NCI-H510A (cell line): ENCODE data around the gene POU2F1.
A peak's percentile ranks its signal among the peaks of the same experiment; 100 is the strongest.

Experiments
- DNase-seq: peaks from one replicate; lab custom pipeline; 2025; lab: John Stamatoyannopoulos, UW

The POU2F1 gene

GRCh38 chr1:167367705-167368104 is 147.0 kb downstream of the POU2F1 start:
- no peak for DNase-seq

- DNase-seq = no peak
These were observed 148.5 kb downstream of the POU2F1 start for GRCh38 chr1:167369175-167369574.

GRCh38 chr1:167369933-167370332 is 149.2 kb downstream of the POU2F1 start:
- DNase-seq = no peak

GRCh38 chr1:167371030-167371429 is 150.3 kb downstream of the POU2F1 start:
- DNase-seq = no peak

- no peak for DNase-seq
These were observed 152.7 kb downstream of the POU2F1 start for GRCh38 chr1:167373398-167373797.

GRCh38 chr1:167373986-167374385 is 153.3 kb downstream of the POU2F1 start:
- no peak for DNase-seq

GRCh38 chr1:167375949-167376348 is 155.3 kb downstream of the POU2F1 start:
- DNase-seq = no peak

GRCh38 chr1:167387251-167387910 is 166.7 kb downstream of the POU2F1 start:
- DNase-seq = no peak

- DNase-seq = no peak
These were observed 168.3 kb downstream of the POU2F1 start for GRCh38 chr1:167388976-167389375.

GRCh38 chr1:167392200-167392696 is 171.6 kb downstream of the POU2F1 start:
- DNase-seq = no peak

GRCh38 chr1:167400359-167400953 is 179.8 kb downstream of the POU2F1 start:
- no peak for DNase-seq

- DNase-seq = peak; percentile 27
These were observed 180.7 kb downstream of the POU2F1 start for GRCh38 chr1:167401260-167401873.

GRCh38 chr1:167404161-167404888 is 183.6 kb downstream of the POU2F1 start:
- DNase-seq = no peak

GRCh38 chr1:167404908-167405307 is 184.2 kb downstream of the POU2F1 start:
- DNase-seq = no peak

- no peak for DNase-seq
These were observed 187.7 kb downstream of the POU2F1 start for GRCh38 chr1:167408355-167408754.

GRCh38 chr1:167409183-167409582 is 188.5 kb downstream of the POU2F1 start:
- DNase-seq = no peak

- DNase-seq = no peak
These were observed 191.4 kb downstream of the POU2F1 start for GRCh38 chr1:167412072-167412471.

GRCh38 chr1:167412920-167413319 is 192.2 kb downstream of the POU2F1 start:
- DNase-seq = no peak

- no peak for DNase-seq
These were observed 192.6 kb downstream of the POU2F1 start for GRCh38 chr1:167413328-167413727.

- DNase-seq = no peak
These were observed 195.8 kb downstream of the POU2F1 start for GRCh38 chr1:167416506-167416905.

- DNase-seq = no peak
These were observed 197.7 kb downstream of the POU2F1 start for GRCh38 chr1:167418391-167418790.

GRCh38 chr1:167419245-167419644 is 198.6 kb downstream of the POU2F1 start:
- no peak for DNase-seq

- no peak for DNase-seq
These were observed 199.8 kb downstream of the POU2F1 start for GRCh38 chr1:167420510-167420909.
